NCI-H82 treated with DMSO at 0.1 percent for 48 hours (cell line): ENCODE data around the gene MYLK.
"Not testable (repeated sequence)": the region's sequence is repeated elsewhere in the genome, so short reads cannot be mapped to it uniquely, and the experiment has no call there.

Experiments used
- DNase-seq: peaks from one replicate; lab custom pipeline; 2025; ENCODE audit not compliant: unreplicated experiment; lab: John Stamatoyannopoulos, UW

Gene MYLK

DNA sequence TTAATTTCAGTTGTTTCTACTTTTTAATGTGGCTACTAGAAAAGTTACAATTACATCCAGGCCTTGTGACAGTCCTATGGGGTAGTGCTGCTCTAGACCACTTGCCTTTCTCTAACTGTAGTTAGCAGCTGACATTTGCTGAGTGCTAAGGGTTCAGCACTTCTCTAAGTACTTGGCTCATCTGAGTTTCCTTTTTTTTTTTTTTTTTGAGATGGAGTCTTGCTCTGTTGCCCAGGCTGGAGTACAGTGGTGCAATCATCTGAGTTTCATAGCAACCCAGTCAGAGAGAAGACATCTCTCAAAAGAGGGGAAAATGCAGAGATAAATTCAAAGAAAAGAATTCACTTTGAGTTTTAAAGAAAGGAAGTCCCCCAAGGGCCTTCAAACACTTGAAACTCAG lies 130.8 kb downstream of the MYLK start:
- DNase-seq = no peak

DNA sequence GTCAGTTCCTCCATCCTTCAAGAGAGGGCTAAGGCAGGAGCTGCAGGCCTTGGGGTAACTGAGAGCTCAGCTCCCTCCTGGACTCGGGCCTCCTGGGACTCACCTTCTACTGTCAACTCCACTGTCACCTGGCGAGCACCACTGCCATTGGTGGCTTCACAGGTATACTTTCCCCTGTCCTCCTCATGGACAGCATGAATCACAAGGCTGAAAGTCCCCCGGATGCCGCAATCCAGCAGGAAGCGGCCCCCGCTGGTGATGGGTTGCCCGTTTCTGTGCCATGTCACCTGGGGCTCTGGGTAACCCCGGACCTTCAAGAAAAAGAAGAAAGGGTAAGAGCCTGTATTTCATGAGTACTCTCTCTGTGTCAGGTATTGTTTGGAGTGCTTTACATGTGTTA lies 131.9 kb downstream of the MYLK start:
- DNase-seq = no peak

DNA sequence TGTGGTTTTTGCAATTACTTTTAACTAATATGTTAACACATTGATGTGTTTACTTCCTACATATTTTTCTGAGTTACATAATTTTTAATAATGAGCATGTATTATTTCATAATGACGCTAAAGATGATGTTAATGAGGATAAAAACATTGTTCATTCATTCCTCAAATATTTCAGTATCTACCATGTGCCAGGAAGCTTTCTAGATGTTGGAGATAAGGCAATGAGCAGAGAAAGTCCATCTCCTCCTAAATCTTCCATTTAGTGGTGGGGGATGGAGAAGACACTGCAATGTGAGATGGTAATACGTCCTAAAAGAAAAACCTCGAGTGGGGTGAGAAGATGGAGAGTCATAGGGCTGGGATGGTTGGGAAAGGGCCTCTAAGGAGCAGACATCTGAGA lies 132.7 kb downstream of the MYLK start:
- no peak for DNase-seq

DNA sequence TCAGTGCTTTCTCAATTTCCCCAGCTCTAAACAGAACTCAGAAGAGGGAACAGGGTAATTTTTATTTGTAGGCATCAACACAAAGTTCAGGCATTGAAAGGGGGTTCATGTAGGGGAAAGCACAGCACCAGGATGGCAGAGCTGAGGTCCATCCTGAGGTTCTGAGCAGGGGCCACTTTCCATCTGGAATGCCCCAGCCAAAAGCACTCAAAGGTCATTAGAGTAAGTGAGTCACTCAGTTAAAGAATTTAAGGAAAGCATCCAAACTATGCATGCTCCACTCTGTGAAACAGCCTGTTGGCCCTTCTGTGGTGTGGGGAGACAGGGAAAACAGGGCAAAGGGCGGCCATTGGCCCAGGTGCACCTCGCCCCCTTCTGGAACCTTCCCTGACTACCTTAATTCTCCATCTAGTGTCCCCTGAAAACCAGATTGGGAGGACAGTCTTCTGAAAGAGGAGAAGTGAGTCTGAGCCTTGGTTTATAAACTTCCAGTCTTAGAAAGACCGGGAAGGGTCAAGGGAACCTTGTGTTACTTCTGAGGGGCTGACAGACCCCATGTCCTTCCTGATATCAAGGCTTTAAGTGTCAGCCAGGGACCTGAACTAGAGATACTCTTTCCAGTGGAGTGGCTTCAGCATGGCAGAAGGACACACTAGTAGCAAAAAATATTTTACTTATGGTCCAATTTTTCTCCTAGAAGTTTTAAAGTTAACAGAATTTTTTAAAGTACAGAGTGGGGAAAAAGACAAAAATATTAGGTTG lies 133.3 kb downstream of the MYLK start:
- no peak for DNase-seq

DNA sequence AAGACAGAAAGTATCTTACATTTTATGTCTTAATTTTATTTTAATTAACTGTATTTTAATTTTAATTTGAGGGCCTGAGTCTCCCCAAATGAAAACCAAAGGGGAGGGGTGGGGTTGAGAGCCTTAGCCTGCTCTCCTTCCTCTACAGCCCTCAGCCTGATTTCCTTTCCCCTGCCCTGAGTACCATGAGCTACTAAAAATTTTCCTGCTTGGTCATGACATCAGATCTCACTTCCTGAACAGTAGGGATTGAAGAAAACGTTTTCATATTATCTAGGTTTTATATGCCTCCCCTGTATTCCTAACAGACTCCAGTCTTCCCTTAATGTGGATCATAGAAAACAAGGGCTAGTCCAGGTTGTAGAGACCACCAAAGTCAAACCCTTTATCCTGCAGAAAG lies 133.9 kb downstream of the MYLK start:
- no peak for DNase-seq

DNA sequence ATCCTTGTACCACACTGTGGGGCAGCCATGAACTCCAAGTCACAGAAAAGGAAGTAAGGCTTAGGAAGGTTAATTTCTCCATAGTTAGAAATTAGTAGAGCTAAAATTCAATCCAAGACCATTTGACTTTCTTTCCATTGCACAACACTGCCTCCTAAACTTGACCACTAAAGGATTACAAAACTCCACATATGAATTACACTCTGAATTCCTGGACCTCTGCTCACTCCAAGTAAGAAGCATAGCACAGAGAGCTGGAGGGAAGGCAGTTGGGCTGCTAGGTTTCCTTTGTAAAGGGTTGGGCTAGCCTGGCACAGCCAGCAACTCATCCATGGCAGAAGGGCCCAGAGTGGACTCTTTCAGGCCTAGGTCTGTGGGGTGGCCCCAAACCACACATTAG lies 134.4 kb downstream of the MYLK start:
- no peak for DNase-seq

DNA sequence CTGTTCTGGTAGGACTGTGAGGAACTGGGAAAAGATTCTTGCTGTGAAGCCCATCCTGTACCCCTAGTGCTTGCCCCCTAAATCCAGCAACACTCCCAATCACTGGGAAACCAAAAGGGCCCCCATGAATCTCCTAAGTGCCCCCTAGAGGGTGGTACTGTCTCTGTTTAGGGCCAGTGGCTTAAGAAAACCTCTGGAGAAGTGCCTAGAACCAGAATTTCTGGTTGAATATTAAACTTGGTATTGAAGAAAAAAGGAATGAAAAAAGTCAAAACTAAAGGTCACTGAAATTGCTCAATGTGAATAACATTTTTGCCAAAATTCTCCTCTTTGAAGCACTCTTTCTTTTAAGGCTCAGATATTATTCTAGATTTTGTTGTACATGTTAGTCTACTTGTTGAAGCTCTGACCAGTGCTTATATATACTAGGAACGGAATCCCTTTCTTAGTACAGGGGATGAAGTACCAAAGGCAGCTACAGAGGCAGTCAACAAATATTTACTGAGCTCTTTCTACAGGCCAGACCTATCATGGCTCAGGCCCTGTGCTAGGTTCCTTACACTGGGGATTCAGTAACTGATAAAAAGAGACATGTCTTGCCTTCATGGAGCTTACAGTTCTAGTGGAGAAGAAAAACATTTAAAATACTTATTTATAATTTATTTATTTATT lies 138.8 kb downstream of the MYLK start:
- DNase-seq = no peak

DNA sequence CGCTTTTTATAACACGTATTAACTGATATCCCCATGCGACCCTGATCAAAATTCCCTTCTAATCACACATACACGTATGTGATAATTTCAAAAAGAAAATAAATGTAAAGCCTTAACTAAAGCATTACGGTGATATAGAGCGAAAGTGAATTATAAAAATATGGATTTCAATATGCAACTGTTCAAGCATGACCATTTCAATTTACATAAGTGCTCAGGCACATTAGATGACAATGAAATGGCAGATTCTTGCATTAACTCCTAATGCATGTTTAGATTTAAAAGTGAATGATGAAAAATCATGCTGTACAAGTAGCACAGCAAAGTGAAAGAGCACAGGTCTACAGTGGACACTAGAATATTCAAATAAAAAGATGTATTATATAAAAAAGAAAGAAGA lies 140.1 kb downstream of the MYLK start:
- no peak for DNase-seq

DNA sequence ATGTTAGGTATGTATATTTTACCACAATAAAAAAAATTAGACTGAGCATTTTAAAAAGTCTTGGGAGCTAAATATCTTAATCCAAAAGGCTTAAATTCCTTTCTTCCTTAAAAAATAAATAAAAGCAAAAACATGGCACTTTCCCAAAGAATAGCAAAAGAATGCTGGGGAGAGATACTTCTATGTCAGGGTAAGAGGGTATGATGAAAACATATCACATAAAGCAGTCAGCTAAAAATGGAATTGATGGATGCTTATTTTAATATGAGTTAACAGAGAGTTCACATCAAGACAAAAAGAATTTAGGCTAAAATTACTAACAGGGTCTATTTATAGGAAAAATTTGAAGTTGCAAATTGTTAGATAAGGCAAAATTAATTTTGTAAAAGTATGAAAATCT lies 141.0 kb downstream of the MYLK start:
- DNase-seq = no peak

DNA sequence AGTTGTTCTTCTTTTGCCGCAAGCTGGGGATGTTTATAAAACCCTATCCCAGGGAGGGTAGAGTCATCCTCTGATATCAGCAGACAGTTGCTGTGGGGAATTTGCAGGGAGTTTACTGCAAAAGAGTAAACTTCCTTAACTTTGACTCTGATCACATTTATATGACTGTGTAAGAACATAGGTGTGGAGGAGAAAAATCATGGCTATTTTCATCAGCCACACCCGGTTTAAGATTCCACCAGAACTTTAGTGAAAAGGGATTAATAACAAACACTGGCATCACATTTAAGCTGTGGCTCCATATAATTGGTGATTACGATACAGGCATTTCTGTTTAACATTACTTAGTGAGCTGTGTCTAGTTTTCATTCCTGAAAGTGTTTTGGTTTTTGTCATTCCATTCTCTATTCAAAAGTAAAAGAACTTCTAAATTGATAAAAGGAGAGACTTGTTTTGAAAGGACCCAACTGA lies 143.1 kb downstream of the MYLK start:
- no peak for DNase-seq

DNA sequence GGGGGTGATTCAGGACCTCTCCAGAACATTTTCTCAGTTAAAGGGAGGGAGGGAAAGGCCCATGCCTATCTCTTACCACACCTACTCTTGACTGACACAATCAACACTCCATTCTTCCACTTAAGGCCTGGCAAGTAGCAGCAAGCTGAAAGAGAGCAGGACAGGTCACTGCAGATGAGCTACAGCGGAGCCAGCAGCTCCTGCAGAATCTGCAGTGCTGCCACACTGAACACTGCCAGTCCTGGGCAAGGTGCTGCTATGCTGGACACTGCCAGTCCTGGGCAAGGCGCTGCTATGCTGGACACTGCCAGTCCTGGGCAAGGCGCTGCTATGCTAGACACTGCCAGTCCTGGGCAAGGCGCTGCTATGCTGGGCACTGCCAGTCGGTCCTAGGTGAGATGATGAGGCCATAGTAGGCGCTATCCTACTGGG lies 143.7 kb downstream of the MYLK start:
- no peak for DNase-seq

DNA sequence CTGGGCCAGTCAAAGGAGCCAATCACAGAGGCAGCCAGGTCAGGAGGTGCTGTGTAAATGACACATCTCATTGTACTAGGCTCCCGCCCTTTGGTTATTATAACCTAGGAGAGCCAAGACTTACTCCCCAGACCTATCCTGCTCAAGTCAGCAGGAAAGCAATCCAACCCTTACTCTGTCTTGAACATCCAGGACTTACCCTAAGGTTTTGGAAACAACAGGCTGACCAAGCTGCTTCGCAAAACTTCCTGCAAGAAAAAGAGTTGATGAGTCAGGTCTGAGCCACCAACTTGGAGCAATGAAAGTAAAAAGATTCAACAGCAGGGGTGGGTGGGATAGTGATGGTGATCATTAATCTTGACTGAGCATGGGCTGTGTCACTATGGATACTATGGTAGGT lies 144.4 kb downstream of the MYLK start:
- no peak for DNase-seq

DNA sequence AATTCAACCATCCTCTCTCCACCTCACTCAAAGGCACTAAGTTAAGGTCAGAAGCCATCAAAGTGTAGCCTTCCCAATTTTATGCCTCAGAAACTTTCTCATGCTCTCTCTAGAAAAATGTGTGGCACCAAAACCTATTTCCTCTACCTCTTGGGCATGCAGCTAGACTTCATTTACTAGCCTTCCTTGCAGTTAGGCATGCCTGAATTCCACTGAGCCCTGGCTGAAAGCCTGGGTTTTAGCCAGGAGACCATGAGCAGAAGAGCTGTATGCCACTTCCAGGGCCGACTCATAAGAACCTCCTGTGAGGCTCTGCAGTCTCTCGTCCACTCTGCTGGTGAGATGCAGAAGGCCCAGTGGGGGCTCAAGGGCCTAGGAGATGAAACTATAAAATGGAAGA lies 145.0 kb downstream of the MYLK start:
- no peak for DNase-seq

DNA sequence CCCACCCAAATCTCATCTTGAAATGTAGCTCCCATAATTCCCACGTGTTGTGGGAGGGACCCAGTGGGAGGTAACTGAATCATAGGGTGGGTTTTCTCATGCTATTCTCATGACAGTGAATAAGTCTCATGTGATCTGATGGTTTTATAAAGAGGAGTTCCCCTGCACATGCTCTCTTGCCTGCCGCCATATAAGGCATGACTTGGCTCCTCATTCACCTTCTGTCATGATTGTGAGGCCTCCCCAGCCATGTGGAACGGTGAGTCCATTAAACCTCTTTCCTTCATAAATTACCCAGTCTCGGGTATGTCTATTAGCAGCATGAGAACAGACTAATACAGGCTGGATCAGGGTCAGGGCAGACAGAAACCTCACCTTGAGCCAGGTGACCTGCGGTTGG lies 145.6 kb downstream of the MYLK start:
- DNase-seq = not testable (repeated sequence)

DNA sequence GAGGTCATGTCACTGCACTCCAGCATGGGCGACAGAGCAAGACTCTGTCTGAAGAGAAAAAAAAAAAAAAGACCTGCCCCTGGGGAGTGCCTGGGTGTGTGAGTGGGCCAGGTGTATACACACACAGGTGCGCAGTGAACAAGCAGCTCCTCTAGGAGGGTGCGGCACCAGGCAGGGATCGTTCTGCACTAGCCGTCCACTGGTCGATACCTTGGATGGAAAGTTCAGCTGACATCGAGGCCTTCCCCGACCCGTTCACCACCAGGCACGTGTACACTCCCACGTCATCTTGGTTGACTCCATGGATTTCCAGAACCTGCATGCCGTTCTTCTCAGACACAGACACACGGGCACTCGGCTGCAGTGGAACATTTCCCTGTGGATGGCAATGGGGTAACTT lies 147.0 kb downstream of the MYLK start:
- no peak for DNase-seq

DNA sequence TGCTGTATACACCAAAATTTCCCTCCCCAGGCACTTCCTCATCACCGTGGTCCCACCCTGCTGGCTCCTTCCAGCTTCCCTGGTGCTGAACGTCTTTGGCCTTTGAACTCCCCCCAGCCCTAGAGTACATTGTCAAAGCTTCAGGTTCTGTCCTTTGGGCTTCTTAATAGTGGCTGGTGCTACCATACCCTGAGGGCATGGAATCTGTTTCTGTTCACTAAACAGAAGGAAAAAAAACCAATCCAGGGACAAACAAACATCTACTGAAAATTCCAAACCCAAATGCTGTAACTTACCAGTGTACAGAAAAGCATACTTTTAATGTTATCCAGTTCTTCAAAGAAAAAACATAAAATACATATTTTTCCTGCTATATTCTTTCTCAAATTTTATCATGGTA lies 148.7 kb downstream of the MYLK start:
- no peak for DNase-seq

DNA sequence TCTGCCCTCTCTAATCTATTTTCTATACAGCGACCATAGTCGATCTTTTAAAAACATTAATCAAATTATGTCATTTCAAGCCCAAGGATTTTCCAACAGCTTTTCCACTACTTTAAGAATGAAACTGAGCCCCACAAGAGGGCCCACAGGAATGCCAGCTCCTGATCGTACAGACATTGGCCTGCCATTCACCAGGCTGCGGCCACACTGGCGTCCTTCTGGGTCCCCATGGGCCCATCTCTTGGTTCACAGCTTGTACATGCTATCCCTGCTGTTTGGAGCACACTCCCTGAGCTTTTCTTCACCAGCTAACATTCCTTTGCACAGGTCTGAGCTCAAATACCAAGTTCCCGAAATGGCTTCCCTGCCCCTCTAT lies 149.6 kb downstream of the MYLK start:
- no peak for DNase-seq

DNA sequence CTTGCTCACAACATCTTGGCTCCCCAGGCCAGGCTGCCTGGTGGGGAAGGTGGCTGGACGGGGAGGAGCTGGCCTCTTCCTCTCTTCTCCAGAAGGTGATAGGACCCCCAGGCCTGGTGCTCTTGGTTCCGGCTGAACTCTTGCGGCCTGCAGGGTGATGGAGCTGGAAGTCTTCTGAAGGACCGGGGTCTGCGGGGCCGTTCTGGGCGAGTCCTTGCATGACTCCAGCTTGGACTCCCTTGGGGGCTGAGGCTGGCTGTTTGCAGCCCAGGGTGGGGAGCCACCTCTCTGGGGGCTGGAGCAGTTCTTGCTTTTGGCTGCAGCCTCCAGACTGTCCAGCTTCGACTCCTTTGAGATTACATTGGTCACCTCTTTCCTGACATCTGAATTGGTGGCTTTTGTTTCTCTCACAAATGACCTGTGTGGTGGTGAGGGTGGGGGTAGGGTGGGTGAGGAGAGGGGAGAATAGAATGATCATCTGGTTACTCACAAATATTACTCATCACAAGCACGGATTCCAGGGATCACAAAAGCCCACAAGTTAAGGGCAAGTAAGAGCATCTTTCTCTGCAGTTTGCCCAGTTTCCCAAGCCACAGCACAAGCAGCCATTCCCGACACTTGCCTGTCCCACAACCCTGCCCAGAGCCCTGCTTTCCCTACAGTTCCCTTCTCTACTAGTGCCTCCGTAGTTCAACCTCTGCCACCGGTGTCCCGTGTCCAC lies 150.2 kb downstream of the MYLK start:
- no peak for DNase-seq

DNA sequence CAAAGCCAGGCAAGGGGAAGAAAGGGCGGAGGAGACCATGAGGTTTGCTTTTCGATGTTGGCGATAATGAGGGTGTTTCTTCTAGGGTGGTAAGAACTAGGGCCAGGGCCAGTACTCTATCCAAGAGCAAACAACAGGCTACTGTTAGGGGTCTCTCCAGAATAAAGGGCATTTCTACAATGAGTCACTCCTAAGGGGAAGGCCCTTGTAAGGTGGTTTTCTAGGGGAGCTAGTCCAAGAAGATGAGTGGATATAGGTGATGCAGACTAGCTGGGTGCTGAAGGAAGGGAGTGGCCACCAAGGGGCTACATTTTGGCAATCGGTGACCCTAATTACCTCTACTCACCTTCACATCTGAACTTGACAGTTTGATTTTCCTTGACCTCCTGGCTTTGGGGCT lies 150.8 kb downstream of the MYLK start:
- no peak for DNase-seq

DNA sequence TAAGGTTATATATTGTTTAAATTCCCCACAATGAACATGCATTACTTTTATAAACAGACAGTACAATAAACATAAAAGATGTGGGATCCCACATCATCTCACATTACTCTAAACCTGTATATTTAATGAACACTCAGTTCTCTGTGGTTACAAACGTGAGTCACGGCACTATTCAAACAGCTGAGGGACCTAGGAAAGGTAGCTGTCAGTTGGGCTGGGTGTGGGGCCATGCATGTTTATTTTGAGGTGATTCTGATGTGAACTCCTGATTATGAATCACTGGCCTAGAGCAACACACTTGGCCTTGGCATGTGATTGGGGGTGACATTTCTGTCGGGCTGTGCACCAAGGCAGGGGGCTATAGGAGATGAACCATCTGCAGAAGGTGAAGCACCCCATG lies 151.7 kb downstream of the MYLK start:
- DNase-seq = no peak

DNA sequence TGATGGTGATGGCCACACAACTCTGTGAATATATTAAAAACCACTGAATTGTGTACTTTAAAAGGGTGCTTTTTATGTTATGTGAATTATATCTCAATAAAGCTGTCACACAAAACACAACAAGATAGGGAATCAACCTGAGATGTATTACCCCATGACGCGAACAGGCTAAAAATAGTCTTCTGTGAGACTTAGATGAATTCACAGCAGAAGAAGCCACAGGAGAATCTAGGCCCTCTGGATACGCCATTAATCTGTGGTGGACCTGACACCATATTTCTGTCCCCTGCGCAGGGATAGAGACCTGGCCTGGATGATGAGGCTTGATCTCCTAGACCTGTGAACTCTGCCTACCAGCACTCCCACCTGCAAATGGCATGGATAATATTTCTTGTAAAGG lies 153.3 kb downstream of the MYLK start:
- no peak for DNase-seq

DNA sequence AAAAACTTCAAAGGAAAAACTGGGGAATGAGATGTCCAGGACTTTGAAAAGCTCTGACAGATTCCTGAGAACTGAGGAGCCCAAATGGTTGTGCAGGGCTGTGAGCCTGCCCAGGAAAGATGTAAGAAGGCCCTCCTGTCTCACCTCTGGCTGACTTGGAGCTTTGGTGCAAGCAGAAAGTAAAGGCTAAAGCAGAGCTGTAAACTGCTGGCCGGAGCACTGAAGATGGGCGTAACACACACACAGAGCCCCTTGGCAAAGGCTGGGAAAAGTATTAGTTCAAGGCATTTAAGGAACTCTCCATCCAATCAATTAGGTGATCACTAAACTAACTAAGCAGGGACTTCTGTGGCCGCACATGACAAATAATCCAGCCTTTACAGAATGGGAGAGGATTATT lies 155.1 kb downstream of the MYLK start:
- no peak for DNase-seq
